HG02571 (cell line): ENCODE results near the gene DLG2.

ENCODE experiments used
- ATAC-seq: cut with Tn5 transposase; IDR thresholded peaks from one replicate; pipeline ENCODE4 v1.9.1; 2021; ENCODE audit warnings: mild to moderate bottlenecking, moderate library complexity; ENCODE audit not compliant: unreplicated experiment

The DLG2 gene

GRCh38 chr11:83685730-83686129, 1941.4 kb downstream of the DLG2 start:
- ATAC-seq, result no peak

DNA sequence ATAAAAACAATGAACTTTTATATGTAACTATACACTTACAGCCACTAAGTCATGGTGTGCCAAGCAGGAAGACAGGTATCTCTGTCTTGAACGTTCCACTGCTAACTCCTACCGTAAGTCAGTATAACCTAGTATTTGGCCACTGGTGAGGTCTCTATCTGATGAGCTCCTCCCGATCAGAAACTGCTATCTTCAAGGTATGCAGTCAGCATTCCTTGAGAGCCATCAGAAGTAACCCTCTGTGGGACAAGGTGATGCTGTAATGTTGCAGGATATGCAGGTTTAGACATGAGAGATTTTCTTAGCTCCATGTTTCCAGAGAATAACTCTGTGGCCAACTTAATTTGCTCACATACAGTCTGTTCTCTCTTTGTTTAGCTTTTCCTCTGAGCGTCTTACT, 1943.1 kb downstream of the DLG2 start:
- ATAC-seq, result no peak

- peak; percentile 77 for ATAC-seq
Measured at GRCh38 chr11:83682611-83682973, 1944.6 kb downstream of the DLG2 start.

DNA sequence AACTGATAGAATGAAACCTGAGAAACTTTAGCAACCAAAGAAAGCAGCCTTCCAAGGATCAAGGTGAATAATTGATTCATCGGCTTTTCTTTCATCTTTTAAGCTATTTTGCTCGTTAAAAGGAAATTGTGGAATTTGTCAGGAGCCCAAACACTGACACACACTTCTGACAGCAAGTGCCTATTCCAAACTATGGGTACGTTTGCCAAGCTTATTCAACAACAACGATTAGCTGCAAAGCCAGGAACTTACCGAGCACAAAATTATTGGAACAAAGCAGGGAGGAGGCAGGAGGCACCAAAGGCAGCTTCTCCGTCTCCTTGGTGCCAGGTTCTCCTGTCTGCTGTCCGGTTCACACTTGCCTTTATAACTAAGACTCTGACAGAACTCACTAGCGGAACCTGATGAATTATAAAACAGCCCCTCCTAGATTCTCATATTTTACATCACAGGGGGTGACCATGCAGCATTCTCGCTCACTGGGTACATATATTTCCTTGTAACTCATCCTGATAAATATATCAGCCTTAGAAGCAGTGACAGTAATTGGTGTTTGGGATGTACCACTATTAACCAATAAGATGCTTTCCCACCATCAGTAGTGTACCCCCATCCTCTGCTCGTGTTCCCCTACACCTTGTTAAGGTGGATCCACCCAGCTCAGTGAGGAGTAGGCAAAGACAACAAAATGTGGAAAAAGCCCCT, 1945.1 kb downstream of the DLG2 start:
- no peak for ATAC-seq

GRCh38 chr11:83681031-83681781, 1945.9 kb downstream of the DLG2 start:
- ATAC-seq, result no peak

- ATAC-seq, result no peak
Measured at GRCh38 chr11:83680321-83680720, 1946.8 kb downstream of the DLG2 start.

- ATAC-seq, result no peak
Measured at GRCh38 chr11:83678831-83679584, 1948.1 kb downstream of the DLG2 start.

DNA sequence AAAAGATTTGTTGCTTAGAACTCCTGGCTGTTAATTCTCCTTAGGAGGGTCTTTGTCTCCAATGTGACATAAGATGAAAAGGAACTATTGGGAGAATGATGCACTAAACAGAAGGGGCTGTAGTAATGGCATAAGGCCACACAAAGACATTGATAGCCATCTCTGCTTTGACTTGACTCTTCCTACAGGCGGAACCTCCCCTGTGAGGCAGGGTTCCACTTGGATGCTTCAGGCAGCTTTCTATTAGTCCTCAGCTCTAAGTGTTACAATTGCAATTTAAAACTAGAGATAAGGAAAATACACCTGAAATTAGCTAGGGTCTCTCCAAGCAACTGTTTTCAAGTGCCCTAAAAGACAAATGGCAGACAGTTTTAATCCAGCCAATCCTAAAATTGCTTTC, 1949.4 kb downstream of the DLG2 start:
- ATAC-seq, result no peak

DNA sequence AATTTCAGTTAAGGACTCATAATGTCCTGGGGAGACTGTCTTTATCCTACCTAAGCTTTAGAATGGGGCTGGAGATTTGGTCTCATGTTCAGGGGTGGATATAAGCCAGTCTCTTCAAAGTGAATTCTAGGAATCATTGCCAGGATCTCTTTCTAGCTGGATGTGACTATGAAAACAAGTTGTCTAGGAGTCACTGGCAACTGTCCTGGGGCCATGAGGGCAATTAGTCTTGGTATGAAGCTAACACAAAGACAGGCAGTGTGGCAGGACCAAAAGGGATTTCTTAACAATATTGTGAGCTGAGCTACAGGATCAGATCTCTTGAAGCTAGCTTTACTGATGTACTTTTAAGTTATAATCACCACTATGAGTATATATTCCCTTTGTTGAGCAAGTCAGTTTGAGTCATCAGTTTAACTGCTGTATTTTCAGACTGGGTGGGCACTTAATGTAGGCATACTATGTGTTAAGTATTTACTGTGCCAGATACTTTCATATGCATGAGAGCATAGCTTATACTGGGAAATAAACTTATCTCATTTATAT, 1951.0 kb downstream of the DLG2 start:
- ATAC-seq, result no peak

DNA sequence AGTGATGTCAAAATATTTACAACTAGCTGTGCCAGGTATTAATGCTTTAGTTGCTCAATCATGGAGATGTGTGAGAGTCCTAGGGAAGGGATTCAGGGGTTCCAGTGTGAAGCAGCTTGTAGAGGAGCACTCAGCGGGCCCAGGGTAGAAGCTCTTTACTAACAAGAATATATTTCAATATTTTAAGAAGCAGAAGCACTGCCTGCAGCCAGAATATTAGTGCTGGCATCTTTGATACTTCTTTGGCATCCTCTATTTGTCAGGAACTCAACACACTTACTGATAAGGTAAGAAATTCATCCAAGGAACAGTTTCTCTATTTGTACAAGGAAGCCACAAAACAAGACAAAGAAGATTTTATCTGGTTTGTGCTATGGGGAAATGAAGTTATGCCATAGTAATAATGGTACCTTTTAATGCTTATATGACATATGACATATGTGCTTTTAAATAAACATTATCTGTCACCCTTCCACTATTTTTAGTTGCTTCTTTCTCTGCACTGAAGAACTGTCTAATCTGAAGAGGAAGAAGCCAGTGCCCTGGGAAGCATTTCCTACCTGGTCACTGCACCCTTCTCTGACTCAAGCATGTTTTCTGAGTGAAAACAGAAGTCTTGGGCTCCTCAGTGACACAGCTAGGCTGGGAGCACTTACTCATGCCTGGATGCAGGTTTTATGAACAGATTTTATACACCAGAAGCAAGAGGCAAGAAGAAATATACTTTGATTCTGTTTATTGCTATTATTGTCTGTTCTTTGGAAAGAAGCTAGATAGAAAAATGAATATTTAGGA, 1952.8 kb downstream of the DLG2 start:
- no peak for ATAC-seq

- ATAC-seq, result no peak
Measured at GRCh38 chr11:83671289-83671688, 1955.9 kb downstream of the DLG2 start.

- ATAC-seq, result no peak
Measured at GRCh38 chr11:83666149-83666548, 1961.0 kb downstream of the DLG2 start.

GRCh38 chr11:83663988-83664387, 1963.2 kb downstream of the DLG2 start:
- ATAC-seq, result no peak

DNA sequence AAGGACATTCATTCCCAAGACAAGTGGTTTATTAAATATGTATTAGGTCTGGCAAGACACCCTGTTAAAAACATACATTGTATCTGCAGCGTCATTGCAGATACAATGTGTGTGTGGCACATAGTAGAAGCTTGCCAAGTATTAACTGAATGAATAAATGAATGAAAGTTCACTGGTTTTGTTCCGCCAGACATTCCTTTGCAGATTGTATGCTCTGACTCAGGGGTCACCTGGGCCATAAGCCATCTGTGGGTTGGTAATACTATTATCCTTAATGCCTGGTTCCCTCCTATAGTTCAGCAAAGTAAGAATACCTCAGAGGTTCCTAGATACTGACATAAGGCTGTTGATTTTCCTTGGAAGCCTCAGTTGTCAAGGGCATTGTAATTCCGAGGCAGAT, 1963.7 kb downstream of the DLG2 start:
- ATAC-seq, result no peak

DNA sequence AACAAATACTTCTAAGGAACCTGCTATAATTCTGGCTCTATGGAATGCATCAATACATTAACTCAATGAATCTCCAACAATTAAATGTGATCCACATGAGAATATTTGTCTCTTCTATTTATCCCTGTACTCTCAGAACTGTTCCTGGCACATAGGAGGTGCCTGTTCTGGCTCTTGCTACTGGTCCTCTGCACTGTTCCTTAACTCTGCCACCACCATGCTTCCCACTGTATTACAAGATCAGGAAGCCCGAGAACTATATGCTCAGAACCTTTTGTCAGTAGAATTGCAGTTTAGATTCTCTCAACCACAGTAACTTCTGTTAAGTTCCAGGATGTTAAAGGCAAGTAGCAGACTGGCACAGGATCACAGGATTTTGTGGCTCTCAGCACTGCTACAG, 1964.7 kb downstream of the DLG2 start:
- ATAC-seq, result no peak

GRCh38 chr11:83661491-83662350, 1965.4 kb downstream of the DLG2 start:
- ATAC-seq, result no peak

DNA sequence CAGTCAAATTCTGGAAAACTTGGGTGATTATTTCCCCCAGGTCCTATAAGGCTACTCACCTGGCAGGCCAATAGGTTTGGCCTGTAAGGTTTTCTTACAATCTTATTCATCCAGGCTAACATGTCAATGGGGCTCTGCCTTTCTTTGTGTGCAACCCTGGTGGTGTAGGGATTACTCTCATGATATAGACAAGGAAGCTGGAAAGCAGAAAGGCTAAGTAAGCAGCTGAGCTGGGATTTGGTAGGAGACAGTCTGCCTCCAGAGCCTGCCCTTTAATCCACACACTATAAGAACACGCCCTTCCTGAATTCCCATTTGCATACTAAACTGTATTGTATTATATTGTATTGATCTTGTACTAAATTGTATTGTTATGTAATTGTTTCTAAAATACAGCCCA, 1967.7 kb downstream of the DLG2 start:
- ATAC-seq, result no peak

- no peak for ATAC-seq
Measured at GRCh38 chr11:83656796-83657330, 1970.3 kb downstream of the DLG2 start.

DNA sequence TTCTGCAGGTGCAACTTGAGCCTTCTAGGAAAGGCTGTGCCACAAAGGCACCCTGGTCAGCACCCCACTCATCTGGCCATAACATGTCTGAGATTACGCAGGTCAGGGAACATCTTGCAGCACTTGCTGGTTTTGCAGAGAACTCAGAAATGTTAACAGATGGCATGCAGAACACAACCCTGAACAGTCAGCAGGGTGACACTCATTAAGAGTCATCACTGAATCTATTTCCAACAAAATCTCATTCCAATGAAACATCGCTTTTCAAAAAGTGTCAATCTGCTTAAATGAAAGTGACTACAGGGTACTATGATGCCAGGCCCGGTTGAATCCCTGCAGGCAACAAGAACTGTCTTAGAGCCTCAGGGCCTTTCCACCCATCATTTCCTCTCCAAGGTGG, 1971.2 kb downstream of the DLG2 start:
- no peak for ATAC-seq

GRCh38 chr11:83649528-83649855, 1977.7 kb downstream of the DLG2 start:
- no peak for ATAC-seq
